HCT116 (cell line): ENCODE results near the gene MSI2. TPM values are rescaled to one million over a fixed set of nuclear protein-coding genes. Genes with fewer than 3 reads are reported as not detected.

Source experiments
- ATAC-seq: fragments of 200-7000 bp; cut with Tn5 transposase; 2 replicates; pipeline ENCODE4 v1.9.1; 2020; ENCODE audit warnings: mild to moderate bottlenecking, moderate library complexity
- BruUV-seq: library from RNA; stranded (reverse); fragments of 400-500 nt; replicated peaks from 2 replicates; lab custom pipeline; 2021; lab: Mats Ljungman, UMichigan
- CTCF ChIA-PET: fragments of 300-600 bp; sonication (Branson Sonifier 250); formaldehyde crosslinking; loops from one replicate; lab custom pipeline; 2021; ENCODE audit warnings: antibody characterized with exemption; lab: Charles Lee
- POLR2A ChIA-PET: fragments of 300-600, 350-600 bp; sonication (Branson Sonifier 250); formaldehyde crosslinking; loops from one replicate; lab custom pipeline; 2021; ENCODE audit warnings: antibody characterized with exemption; lab: Charles Lee
- RAD21 ChIA-PET, 2 experiments: fragments of 300-600 bp; sonication (Branson Sonifier 250); formaldehyde crosslinking; loops; one replicate each; lab custom pipeline; 2023; ENCODE audit warnings: low total read pairs in 2 of 2; ENCODE audit not compliant: uncharacterized antibody in 2 of 2, unreplicated experiment in 2 of 2, low non-redundant PET in 1 of 2; lab: Charles Lee
- DNase-seq: peaks from one replicate; pipeline ENCODE4 v3.0.0-alpha.2; 2010; ENCODE audit warnings: low read depth, low spot score
- H2AFZ ChIP-seq: fragments of 200-600 bp; shearing (Covaris generic), sonication (generic); 2 replicates; pipeline ENCODE4 v1.6.1; 2017; ENCODE audit warnings: low read depth, mixed run types, mixed read lengths, antibody characterized with exemption, low read length; ENCODE audit not compliant: poor library complexity, severe bottlenecking
- H3K27ac ChIP-seq: 2 replicates; pipeline ENCODE4 v1.5.1; 2012; ENCODE audit warnings: low read depth, low read length
- H3K27me3 ChIP-seq: fragments of 200-600 bp; sonication (generic); 2 replicates; pipeline ENCODE4 v1.6.1; 2016; ENCODE audit warnings: mixed run types, low read length, mixed read lengths; ENCODE audit not compliant: insufficient read depth
- H3K36me3 ChIP-seq, 2 experiments: fragments of 200-500 bp in 1 of 2; fragments of 200-600 bp in 1 of 2; sonication (Bioruptor generic) in 1 of 2; sonication (generic) in 1 of 2; 2 replicates each; pipeline versions ENCODE4 v1.5.1 to v1.6.1; 2014 to 2016; ENCODE audit warnings: low read length in 2 of 2, inconsistent platforms in 1 of 2, mixed read lengths in 1 of 2, mixed run types in 1 of 2; ENCODE audit not compliant: insufficient read depth in 2 of 2, control insufficient read depth in 1 of 2
- H3K4me1 ChIP-seq, 2 experiments: fragments of 200-600 bp in 1 of 2; sonication (generic) in 1 of 2; 2 replicates each; pipeline versions ENCODE4 v1.5.1 to v1.6.1; 2012 to 2017; ENCODE audit warnings: low read length in 2 of 2, inconsistent platforms in 1 of 2, mild to moderate bottlenecking in 1 of 2, mixed read lengths in 1 of 2, mixed run types in 1 of 2, moderate library complexity in 1 of 2; ENCODE audit not compliant: insufficient read depth in 2 of 2, control insufficient read depth in 1 of 2
- H3K4me2 ChIP-seq: fragments of 200-600 bp; sonication (generic); 2 replicates; pipeline ENCODE4 v1.6.1; 2017; ENCODE audit warnings: mixed run types, low read length, mixed read lengths
- H3K4me3 ChIP-seq, 2 experiments: fragments of 200-600 bp in 1 of 2; sonication (generic) in 1 of 2; replicated peaks in 1 of 2; 2 replicates each; pipeline ENCODE4 v1.5.1; 2011 to 2016; ENCODE audit warnings: low read length in 2 of 2, control low read depth in 1 of 2, low read depth in 1 of 2, mild to moderate bottlenecking in 1 of 2, mixed read lengths in 1 of 2, mixed run types in 1 of 2
- H3K79me2 ChIP-seq: fragments of 200-600 bp; sonication (generic); 2 replicates; pipeline ENCODE4 v1.6.1; 2017; ENCODE audit warnings: mild to moderate bottlenecking, mixed run types, low read length, moderate library complexity, mixed read lengths; ENCODE audit not compliant: insufficient read depth
- H3K9ac ChIP-seq: fragments of 200-600 bp; sonication (generic); 2 replicates; pipeline ENCODE4 v1.6.1; 2016; ENCODE audit warnings: low read length, mixed read lengths
- H3K9me2 ChIP-seq: fragments of 200-600 bp; sonication (generic), shearing (Covaris generic); 2 replicates; pipeline ENCODE4 v1.6.1; 2017; ENCODE audit warnings: mixed run types, mild to moderate bottlenecking, moderate library complexity; ENCODE audit not compliant: insufficient read depth
- H3K9me3 ChIP-seq, 2 experiments: fragments of 200-500 bp in 1 of 2; fragments of 200-600 bp in 1 of 2; sonication (Bioruptor generic) in 1 of 2; sonication (generic) in 1 of 2; 2 replicates each; pipeline ENCODE4 v1.6.1; 2014 to 2017; ENCODE audit warnings: low read length in 2 of 2, mixed read lengths in 2 of 2, inconsistent platforms in 1 of 2, low read depth in 1 of 2, mild to moderate bottlenecking in 1 of 2, mixed run types in 1 of 2, moderate library complexity in 1 of 2; ENCODE audit not compliant: control insufficient read depth in 1 of 2, insufficient read depth in 1 of 2
- H4K20me1 ChIP-seq: fragments of 200-600 bp; sonication (generic), shearing (Covaris generic); 2 replicates; pipeline ENCODE4 v1.6.1; 2017; ENCODE audit warnings: mixed run types, mild to moderate bottlenecking, moderate library complexity; ENCODE audit not compliant: insufficient read depth
- ATF3 ChIP-seq: IDR thresholded peaks from 2 replicates; pipeline ENCODE4 v1.6.1; 2012
- CEBPB ChIP-seq: IDR thresholded peaks from 2 replicates; pipeline ENCODE4 v1.6.1; 2012; ENCODE audit warnings: low read depth
- EGR1 ChIP-seq: IDR thresholded peaks from 2 replicates; pipeline ENCODE4 v1.6.1; 2012; ENCODE audit warnings: low read depth
- EZH2 ChIP-seq: fragments of 200-600 bp; sonication (generic); IDR thresholded peaks from 2 replicates; pipeline ENCODE4 v1.6.1; 2017; ENCODE audit warnings: antibody characterized with exemption, mixed run types
- FOSL1 ChIP-seq: IDR thresholded peaks from 2 replicates; pipeline ENCODE4 v1.6.1; 2012; ENCODE audit warnings: low read depth
- POLR2AphosphoS5 ChIP-seq: IDR thresholded peaks from 2 replicates; pipeline ENCODE4 v1.6.1; 2011; ENCODE audit warnings: mild to moderate bottlenecking, low read depth, low read length, moderate library complexity
- intact Hi-C: fragments of 100-400 bp; cut with micrococcal nuclease; formaldehyde crosslinking; loops from 2 replicates; pipeline ENCODE4 v1.10.0; 2022
- total RNA-seq: library from RNA; stranded (reverse); gene quantifications from one replicate; pipeline ENCODE4 v1.2.1, GENCODE V29; 2021; ENCODE audit not compliant: unreplicated experiment
- TF ChIP-seq, protein P1 (sequence below), 3 experiments: fragments of 200-600 bp in 1 of 3; sonication (generic) in 1 of 3; IDR thresholded peaks in 2 of 3; conservative IDR thresholded peaks in 1 of 3; 2 replicates each; pipeline ENCODE4 v1.5.1; 2012 to 2017; ENCODE audit warnings: low read depth in 2 of 3, low read length in 2 of 3, antibody characterized with exemption in 1 of 3, borderline replicate concordance in 1 of 3, control low read depth in 1 of 3, mild to moderate bottlenecking in 1 of 3, mixed read lengths in 1 of 3, mixed run types in 1 of 3, moderate library complexity in 1 of 3; ENCODE audit not compliant: insufficient read depth in 1 of 3

Gene MSI2
- total RNA-seq, 1 experiment from 2014 or later = 137 TPM

DNA sequence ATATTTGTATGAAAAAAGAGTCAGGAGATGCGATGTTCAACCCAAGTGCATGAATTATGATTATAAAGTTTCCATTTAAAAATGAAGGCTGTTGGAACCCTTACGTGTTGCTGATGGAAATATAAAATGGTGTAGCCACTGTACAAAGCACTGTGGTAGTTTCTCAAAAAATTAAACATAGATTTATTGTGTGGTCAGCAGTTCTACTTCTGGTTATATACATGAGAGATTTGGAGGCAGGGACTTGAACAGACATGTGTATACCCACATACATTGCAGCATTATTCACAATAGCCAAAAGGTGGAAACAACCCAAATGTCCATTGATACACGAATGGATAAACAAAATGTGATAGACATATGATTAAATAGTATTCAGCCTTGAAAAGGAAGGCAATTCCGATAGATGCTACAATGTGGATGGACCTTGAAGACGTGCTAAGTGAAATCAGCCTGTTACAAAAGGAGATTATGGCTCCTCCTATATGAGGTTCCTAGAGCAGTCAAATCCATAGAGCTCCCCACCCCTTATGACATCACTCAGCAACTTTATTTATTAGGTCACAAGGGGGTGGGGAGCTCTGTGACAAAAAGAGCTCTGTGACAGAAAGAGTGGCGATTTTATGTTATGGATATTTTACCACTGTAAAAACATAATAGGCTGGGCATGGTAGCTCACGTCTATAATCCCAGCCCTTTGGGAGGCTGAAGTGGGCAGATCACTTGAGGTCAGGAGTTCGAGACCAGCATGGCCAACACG is 106.7 kb downstream of the MSI2 start:
- H3K27ac ChIP-seq = no peak overlapping the region
- H2AFZ ChIP-seq = no peak overlapping the region
- RAD21 ChIA-PET = no interaction called here
- no peak overlapping the region for H3K9ac ChIP-seq
- H4K20me1 ChIP-seq = no peaks in the 10 kb centered on the region
- no peaks in the 10 kb centered on the region for H3K27me3 ChIP-seq
- peaks cover 16% of the 10 kb centered on the region for H3K79me2 ChIP-seq
- H3K36me3 ChIP-seq = no peaks in the 10 kb centered on the region
- H3K4me1 ChIP-seq = peaks cover 9 to 28% of the 10 kb centered on the region in 2 experiments; a peak in 2 of 4 replicates
- no peak for DNase-seq
- no peak for TF ChIP-seq POLR2AphosphoS5
- no peak for TF ChIP-seq EZH2
- no peak for TF ChIP-seq CEBPB
- no peak for TF ChIP-seq ATF3
- no peak for TF ChIP-seq EGR1
- TF ChIP-seq, all 23 proteins: peak for 0
- intact Hi-C loops = no loop called here
- Histone ChIP-seq H3K4me2 (no peak overlapping the region), H3K9me2 (no peaks in the 10 kb centered on the region), H3K4me3 (no peak overlapping the region), H3K9me3 (no peaks in the 10 kb centered on the region)
- BruUV-seq = no TSS peak
- ChIA-PET CTCF (interaction anchor here (1.2 kb wide), 1 partner anchor 120 kb away, joined by 4 read pairs; no protein-coding TSS in a partner anchor), POLR2A (no interaction called here)
- no peak for ATAC-seq

DNA sequence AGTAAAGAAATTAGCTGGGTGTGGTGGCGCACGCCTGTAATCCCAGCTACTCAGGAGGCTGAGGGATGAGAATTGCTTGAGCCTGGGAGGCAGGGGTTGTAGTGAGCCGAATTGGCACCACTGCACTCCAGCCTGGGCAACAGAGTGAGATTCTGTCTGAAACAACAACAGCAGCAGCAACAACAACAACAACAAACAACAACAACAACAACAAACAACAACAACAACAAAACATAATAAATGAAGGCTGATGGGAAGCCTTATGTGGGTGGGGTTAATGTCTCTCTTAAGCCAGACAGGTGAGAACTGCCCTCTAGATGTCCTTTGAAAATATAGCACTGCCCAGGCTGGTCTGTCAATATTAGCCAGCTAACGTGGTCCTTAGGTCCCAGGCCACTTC is 107.3 kb downstream of the MSI2 start:
- intact Hi-C loops = no loop called here
- CTCF ChIA-PET = interaction anchor here (1.2 kb wide), 1 partner anchor 120 kb away, joined by 4 read pairs; no protein-coding TSS in a partner anchor

More for the DNA sequence above, 107.3 kb downstream of the MSI2 start:
- ChIA-PET RAD21 (no interaction called here), POLR2A (no interaction called here)
- no peak overlapping the region for H3K4me2 ChIP-seq
- no peaks in the 10 kb centered on the region for H3K9me3 ChIP-seq
- DNase-seq = no peak
- no peak overlapping the region for H3K27ac ChIP-seq
- H3K9me2 ChIP-seq = no peaks in the 10 kb centered on the region
- ATAC-seq = no peak
- no TSS peak for BruUV-seq
- TF ChIP-seq ATF3 = no peak
- TF ChIP-seq FOSL1 = no peak
- TF ChIP-seq, protein P1, sequence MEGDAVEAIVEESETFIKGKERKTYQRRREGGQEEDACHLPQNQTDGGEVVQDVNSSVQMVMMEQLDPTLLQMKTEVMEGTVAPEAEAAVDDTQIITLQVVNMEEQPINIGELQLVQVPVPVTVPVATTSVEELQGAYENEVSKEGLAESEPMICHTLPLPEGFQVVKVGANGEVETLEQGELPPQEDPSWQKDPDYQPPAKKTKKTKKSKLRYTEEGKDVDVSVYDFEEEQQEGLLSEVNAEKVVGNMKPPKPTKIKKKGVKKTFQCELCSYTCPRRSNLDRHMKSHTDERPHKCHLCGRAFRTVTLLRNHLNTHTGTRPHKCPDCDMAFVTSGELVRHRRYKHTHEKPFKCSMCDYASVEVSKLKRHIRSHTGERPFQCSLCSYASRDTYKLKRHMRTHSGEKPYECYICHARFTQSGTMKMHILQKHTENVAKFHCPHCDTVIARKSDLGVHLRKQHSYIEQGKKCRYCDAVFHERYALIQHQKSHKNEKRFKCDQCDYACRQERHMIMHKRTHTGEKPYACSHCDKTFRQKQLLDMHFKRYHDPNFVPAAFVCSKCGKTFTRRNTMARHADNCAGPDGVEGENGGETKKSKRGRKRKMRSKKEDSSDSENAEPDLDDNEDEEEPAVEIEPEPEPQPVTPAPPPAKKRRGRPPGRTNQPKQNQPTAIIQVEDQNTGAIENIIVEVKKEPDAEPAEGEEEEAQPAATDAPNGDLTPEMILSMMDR (IDR thresholded peaks at IDR 0.05 in 2 of 3, conservative IDR thresholded peaks at IDR 0.05 in 1 of 3; ENCODE audit: borderline replicate concordance in 1 of 3, insufficient read depth in 1 of 3, low read depth in 2 of 3, low read length in 2 of 3) = no peak
- H3K79me2 ChIP-seq = peaks cover 10% of the 10 kb centered on the region
- no peak overlapping the region for H3K9ac ChIP-seq
- H3K36me3 ChIP-seq = no peaks in the 10 kb centered on the region
- H3K27me3 ChIP-seq = no peaks in the 10 kb centered on the region
- no peak overlapping the region for H3K4me3 ChIP-seq
- H4K20me1 ChIP-seq = no peaks in the 10 kb centered on the region
- H3K4me1 ChIP-seq = peaks cover 5 to 30% of the 10 kb centered on the region in 2 experiments; a peak in 2 of 4 replicates
- H2AFZ ChIP-seq = no peak overlapping the region
